T-helper 1 cell treated with Interleukin-12 subunit alpha and Interleukin-12 subunit beta and Interleukin-4 antibody, amounts not matched to agents 30 ng/mL and 1 ng/mL, for 36 hours (primary cell): ENCODE data around the gene FGF19. TPM values are rescaled to one million over a fixed set of nuclear protein-coding genes. Genes with fewer than 3 reads are reported as not detected.

ENCODE experiments used
- intact Hi-C: fragments of 100-400 bp; cut with micrococcal nuclease; formaldehyde crosslinking; loops from one replicate; pipeline ENCODE4 v1.15.1; 2024
- total RNA-seq: library from RNA; stranded (reverse); gene quantifications from 2 replicates; pipeline ENCODE4 v1.2.3, GENCODE V29; 2022

FGF19 gene
- total RNA-seq, 1 donor from 2014 or later, result not detected

- intact Hi-C loops, result loop anchor here (2.0 to 10.0 kb wide), 4 partner anchors 32 to 1400 kb away; partner anchors contain the start of genes C11orf24, IGHMBP2, MRPL21 and PPP6R3
Measured at GRCh38 chr11:69674267-69674885, 29.4 kb downstream of the FGF19 start.

- intact Hi-C loops, result loop anchor here (10.0 kb wide), 2 partner anchors 1207 to 1397 kb away; partner anchors contain the start of genes C11orf24 and PPP6R3
Measured at GRCh38 chr11:69671734-69672465, 31.9 kb downstream of the FGF19 start.

- intact Hi-C loops, result loop anchor here (1.0 to 10.0 kb wide), 3 partner anchors 569 to 1396 kb away; partner anchors contain the start of genes C11orf24 and PPP6R3
Measured at GRCh38 chr11:69670158-69670845, 33.5 kb downstream of the FGF19 start.

GRCh38 chr11:69669486-69669885 is 34.3 kb downstream of the FGF19 start:
- intact Hi-C loops, result no loop called here

GRCh38 chr11:69667619-69668604 is 35.9 kb downstream of the FGF19 start:
- intact Hi-C loops, result no loop called here

- intact Hi-C loops, result no loop called here
Measured at GRCh38 chr11:69666752-69667536, 36.9 kb downstream of the FGF19 start.

- intact Hi-C loops, result no loop called here
Measured at GRCh38 chr11:69666261-69666660, 37.6 kb downstream of the FGF19 start.

- intact Hi-C loops, result no loop called here
Measured at GRCh38 chr11:69665669-69666068, 38.2 kb downstream of the FGF19 start.

GRCh38 chr11:69664901-69665300 is 38.9 kb downstream of the FGF19 start:
- intact Hi-C loops, result no loop called here

- intact Hi-C loops, result no loop called here
Measured at GRCh38 chr11:69664103-69664775, 39.6 kb downstream of the FGF19 start.

- intact Hi-C loops, result no loop called here
Measured at GRCh38 chr11:69663326-69663725, 40.5 kb downstream of the FGF19 start.

- intact Hi-C loops, result no loop called here
Measured at GRCh38 chr11:69662806-69663205, 41.0 kb downstream of the FGF19 start.

GRCh38 chr11:69662021-69662698 is 41.7 kb downstream of the FGF19 start:
- intact Hi-C loops, result no loop called here

- intact Hi-C loops, result no loop called here
Measured at GRCh38 chr11:69661413-69661715, 42.5 kb downstream of the FGF19 start.

- intact Hi-C loops, result no loop called here
Measured at GRCh38 chr11:69660001-69660500, 43.8 kb downstream of the FGF19 start.

- intact Hi-C loops, result no loop called here
Measured at GRCh38 chr11:69659591-69659990, 44.2 kb downstream of the FGF19 start.

GRCh38 chr11:69658626-69659450 is 45.0 kb downstream of the FGF19 start:
- intact Hi-C loops, result no loop called here
